Measurements from ENCODE around the gene AP1AR.

- no peak for TF ChIP-seq REST (IDR thresholded peaks at IDR 0.05; ENCODE audit: insufficient read depth in 1 of 2, low read depth in 2 of 2, low read length in 2 of 2)
- TF ChIP-seq POLR2AphosphoS5 (IDR thresholded peaks at IDR 0.05; ENCODE audit: low read depth, low read length), result no peak
Measured at GRCh38 chr4:112219826-112220366, 11.7 kb upstream of the AP1AR start.
